IPS DF 19.7 (cell line): ENCODE results near the gene SIGLEC14.

Experiments
- DNase-seq: peaks from one replicate; pipeline ENCODE4 v3.0.0-alpha.2; 2013; ENCODE audit warnings: low read depth, low spot score

The SIGLEC14 gene

DNA sequence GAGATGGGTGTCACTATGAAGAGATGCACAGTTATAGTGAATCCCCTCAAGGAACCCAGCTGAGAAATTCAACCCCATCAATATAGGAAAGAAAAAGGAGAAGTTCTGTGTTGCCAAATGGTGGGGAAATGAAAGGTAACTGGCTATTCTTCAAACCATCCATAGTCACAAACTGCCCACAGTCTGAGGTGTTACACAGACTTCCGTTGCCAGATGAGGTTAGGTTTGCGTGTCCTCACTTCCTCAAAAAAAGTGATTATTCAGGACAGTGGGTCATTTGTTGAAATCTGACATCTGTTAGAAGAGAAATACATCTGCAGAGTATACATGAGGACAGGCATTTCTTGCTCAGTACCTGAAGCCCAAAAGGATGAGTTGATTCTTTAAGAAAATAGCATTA is 25.4 kb downstream of the SIGLEC14 start:
- DNase-seq, result no peak

DNA sequence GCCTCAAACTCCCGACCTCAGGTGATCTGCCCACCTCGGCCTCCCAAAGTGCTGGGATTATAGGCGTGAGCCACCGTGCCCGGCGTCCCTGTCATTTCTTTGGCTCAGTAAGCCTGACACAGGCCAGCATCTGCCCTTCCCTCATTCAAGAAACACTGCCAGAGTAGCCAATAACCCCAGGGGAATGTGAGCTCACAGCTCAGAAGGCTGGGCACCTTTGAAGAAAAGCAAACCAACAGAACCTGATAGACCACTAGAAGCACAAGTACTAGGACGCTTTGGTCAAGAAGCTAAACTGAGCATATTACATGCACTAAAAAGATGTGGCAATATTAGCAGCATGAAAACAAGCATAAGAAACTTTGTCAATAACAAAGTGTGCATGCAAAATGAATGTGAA is 30.6 kb downstream of the SIGLEC14 start:
- no peak for DNase-seq

DNA sequence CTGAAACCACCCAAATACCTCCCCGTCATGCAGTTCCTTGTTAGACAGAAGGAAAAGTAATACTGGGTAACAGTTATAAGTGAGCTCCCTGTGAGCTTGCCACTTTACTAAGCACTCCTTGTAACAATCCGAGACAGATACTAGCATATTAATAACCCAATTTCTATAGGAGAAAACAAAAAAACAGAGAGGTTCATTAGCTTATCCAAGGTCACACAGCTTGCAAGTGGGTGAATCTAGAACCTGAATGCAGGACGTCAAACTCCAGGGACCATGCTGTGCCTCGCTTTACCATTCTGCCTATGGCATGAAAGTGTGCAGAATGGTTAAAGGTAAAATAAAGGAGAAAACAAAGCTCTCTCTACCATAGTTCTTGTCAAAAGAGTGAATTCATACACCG is 31.8 kb downstream of the SIGLEC14 start:
- DNase-seq, result no peak

DNA sequence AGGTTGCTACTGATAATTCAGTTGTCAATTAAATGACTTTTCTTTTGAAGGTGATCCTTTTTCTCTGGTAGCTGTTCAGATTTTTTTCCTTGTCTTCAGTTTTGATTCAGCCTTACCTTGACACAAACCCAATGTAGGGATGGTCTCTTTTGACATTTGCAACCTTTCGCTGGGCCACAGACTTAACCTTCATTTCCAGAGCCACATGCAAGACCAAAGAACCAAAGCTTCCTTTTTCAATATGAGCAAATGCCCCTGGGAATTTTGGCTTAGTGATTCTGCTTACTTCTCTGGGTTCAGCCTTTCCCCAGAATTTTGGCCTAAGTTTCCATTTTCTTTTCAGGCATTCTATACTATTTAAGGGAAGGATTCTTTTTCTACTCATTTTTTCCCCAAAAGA is 36.0 kb downstream of the SIGLEC14 start:
- DNase-seq, result no peak

DNA sequence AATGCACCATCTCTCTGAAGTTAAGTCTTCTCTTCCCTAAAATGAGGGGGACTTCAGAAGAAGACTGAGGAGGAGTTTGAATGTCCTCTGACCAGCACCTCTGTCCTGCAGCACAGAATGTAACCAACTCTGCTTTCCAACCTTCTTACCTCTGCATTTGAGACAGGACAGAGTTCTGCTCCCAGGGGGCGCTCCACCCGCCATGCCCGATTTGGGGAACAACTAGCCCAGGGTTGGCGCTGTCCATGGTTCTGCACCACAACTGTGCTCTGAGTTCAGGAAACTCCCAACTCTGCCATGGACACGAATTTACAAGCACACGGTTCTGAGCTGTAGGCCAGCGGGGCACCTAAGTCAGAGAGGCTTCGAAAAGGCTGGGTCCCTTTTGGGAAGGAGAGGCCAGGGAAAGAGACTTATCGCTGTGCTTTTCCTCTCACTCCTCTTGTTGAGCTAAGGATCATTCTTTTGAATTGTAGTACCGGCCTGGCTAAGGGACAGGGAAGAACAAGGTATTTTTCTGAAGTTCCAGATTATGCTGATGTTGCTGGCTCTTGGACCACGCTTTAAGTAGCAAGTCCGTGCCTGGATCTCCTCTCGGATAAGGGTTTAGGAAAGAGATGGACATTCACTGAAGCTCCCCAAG is 38.6 kb downstream of the SIGLEC14 start:
- peak; percentile 67 for DNase-seq

DNA sequence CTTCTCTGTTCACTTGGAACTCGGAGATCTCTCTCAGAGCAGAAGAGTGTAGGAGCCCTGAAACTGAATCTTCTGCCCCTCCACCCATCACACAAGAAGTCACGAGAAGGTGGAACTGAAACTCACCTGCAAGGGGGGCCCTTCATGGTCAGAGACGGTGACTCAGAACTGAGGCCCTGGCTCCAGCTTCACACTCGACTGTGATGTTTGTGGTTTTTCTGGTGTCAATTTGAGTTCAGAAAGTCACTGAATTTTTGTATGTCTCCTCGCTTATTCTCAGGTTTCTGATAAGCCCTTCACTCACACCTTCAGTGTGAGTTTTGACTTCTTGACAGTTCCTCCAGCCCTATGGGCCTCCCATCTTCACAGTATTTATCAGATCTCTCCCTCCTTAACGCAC is 39.5 kb downstream of the SIGLEC14 start:
- no peak for DNase-seq

DNA sequence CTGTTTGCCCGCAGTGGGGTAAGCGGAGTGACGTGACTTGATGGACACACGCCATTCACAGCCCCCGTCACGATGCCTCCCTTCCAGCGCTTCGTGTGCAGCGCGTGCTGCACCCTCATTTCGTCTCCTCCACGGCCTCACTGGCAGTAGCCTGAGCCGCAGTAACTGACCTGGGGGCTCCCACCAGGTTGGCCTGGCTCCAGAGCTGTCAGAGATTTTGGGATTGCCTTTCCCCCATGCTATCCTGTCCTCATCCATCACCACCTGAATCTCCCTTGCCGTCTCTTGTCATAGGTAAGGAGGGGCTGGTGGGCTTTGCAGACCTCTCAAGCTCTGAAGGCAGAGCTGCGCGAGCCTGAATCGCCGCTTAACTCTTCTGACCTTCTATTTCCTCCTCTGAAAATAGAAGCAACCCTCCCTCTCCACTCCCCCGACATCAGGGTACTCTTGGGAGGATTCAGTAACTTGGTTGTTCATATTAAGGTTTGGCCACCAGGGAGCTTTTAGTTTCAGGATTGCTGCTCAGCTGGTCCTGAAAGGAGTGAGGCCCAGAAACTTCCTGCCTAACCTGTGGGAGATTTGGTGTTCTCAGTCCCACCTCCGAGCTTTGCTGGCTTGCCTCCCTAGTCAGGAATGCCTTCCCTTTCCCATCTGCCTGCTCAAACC is 44.3 kb downstream of the SIGLEC14 start:
- no peak for DNase-seq

DNA sequence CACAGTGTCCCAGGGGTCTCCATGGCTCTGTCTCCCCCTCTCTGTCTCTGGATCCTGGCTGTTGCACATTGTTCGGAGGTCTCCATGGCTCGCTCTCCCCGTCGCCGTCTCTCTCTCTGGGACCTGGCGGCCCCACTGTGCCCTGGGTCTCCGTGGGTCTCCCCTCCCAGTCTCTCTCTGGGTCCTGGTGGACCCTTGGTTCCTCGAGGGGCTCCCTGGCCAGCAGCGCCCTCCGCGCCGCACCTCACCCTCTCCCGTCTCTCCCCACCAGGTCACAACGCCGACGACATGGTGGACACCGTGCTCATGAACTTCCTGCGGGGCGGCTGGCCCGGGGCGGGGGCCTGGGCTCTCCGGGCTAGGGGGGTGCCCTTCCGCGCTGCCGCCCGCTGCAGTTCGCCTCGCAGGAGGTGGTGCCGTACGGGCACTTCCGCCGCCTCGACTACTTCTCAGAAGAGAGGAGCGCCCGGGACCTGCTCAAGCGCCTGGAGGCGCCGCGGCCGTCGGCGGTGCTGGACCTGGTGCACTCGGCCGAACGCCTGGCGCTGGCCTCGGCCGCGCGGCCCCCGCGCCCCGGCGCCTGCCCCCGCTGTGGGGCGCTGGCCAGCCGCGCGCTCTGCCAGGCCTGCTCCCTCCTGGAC is 45.6 kb downstream of the SIGLEC14 start:
- no peak for DNase-seq

DNA sequence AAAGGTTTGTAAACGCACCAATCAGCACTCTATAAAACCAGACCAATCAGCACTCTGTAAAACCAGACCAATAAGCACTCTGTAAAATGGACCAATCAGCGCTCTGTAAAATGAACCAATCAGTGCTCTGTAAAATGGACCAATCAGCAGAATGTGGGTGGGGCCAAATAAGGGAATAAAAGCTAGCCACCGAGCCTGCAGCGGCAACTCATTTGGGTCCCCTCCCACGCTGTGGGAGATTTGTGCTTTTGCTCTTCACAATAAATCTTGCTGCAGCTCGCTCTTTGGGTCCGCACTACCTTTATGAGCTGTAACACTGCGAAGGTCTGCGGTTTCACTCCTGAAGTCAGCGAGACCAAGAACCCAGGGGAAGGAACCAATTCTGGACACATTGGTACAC is 47.5 kb downstream of the SIGLEC14 start:
- no peak for DNase-seq

DNA sequence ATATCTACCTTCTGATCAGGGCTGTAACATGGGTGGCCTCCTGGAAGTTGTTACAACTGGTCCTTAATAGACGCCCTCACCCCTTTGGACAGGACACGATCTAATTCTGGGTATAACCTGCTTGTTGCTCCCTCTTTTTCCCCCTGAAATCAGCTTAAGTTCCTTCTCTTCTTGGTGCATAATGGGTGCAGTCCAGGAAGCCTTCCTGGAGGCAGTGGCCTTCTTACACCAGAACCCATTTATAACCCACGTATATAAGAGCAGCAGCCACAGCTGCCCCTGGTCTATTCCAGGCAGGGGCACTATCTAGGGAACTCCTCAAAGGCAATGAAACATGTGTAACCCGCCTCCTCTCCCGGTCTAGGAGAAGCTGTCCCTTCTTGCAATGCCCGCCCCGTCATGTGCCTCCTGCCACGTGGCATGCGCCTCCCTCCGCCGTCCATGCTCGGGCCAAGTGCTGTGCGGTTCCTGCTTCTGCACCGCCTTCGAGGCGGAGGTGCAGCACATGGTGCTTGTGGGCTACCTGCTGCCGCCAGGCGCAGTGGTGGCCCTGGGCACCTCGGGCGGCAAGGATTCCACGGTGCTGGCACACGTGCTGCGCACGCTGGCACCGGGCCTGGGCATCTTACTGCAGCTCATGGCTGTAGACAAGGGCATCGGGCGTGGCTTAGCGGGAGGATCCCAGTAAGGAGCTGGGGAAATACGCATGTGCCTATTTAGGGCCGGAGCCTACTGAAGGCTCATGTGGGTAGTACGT is 48.3 kb downstream of the SIGLEC14 start:
- no peak for DNase-seq

DNA sequence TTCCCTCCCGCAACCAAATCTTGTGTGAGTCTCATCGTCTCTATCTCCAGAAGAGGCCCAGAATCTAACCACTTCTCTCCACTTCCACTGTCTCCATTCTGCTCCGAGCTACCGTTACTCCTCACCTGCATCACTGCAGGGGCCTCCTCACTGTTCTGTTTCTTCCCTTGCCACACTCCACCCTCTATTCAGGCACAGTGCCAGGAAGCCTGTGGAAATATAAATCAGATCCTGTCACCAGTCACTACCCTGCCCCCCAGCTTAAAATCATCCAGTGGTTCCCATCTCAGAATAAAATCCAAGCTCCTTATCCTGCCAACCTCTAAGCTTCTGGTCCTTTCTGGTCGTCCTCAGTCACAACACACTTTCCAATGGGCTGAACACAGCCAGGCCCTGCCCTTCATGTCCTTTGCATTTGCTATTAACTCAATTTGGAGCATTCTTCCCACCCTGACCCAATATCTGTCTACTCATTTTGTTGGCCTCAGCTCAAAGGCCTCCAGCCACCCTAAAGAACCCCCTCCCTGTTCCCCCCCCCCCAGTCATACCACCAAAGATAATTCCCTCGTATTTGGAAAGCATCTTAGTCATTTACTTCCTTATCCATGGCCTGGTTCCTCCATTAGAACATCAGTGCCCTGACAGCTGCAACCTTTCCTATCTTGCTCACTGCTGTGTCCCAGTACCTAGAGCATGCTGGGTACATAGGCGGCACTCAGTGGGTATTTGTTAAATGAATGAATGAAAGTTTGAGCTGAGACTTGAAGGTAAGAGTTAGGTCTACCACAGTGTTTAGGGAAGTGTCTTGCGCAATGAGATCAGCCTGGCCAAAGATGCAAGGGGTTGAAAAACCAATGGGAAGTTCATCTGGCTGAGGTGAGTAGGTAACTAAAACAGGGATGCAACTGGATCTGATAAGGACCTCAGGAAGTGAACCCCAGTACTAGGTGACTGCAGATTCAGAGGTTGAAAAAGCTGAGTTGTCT is 51.1 kb downstream of the SIGLEC14 start:
- no peak for DNase-seq

DNA sequence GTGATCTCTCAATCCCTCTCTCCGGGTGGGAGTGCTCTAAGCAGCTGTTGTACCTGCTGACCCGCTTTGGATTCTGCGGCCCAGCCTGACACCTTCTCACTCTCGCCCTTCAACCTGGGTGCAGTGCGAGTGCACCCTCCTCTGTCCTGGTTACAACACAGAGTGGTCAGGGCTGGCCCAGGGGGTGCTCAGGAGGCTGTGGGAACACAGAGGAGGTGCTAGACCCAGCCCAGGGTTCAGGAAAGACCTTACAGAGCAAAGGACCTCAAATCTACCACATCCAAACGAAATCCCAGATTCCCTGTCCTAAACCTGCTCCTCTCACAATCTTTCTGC is 51.9 kb downstream of the SIGLEC14 start:
- DNase-seq, result no peak

DNA sequence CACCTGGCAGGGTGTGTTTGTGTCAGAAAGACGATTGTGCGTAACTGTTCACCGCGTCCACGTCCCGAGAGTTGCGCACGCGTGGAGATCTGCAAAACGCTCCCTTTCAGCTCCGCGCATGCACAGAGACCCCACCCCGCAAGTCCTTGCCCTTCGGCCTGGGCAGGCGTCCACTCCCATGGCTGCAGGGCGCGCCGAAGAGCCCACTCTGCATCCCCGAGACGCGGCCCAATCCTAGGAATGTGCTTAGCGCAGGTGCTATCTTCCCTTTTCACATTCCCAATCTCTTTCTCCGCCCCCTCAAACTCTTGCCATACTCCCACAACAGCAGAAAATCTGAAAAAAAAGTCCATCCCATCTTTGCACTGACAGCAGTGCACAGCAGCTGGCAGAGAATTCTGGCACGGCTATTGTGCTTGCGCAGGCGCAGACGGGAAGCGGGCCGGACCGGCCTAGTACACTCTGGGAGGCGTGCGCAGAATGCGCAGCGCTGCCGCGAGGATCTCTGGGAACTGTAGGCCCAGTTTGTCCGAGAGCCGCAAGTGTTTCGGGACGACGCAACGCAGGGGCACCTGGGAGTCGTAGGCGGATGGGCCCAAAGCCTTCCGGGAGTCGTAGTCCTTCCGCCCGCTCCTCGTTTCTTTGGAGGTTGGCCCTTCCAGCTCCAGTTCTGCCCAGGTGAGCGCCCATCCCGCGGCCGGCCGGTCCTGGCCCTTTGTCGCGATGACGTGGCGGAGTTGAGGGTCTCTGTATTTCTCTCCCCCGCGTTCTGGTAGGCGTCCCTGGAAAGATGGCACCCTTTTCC is 52.5 kb downstream of the SIGLEC14 start:
- DNase-seq, result peak; percentile 90

DNA sequence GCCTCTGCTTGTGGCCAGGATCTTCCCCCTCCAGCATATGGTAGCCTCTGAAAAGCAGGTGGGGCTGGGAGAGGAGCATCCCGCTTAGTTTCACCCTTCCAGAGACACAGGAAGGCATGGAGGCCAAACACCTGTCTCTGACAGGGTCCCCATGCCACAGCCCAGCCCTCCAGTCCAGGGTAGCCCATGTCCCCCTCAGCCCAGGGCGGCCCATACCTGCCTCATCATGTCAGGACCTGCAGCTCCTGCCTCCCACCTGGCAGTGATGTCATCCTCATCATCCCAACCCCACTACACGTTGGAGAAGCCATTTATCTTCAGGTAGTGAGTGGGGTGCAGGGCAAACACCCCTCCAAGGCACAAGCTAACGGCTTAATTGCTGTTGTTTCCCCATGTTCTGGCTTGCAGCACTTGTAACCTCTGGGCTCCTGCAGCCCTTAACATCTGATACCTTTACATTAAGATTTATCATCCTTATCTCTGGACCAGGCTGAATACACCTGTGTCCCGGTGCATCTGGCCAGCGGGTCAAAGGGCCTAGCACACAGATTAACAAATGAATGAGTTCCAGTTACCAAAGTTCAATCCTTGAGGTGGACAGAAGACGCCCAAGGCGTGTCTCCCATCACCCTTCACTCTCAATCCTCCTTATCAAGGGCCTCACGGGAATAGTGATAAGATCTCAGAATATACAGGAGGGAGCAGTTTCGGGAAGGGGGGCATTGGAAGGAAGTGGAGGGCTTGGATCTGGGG is 53.3 kb downstream of the SIGLEC14 start:
- no peak for DNase-seq
